HCEC 1CT (cell line): ENCODE data around the gene WNT9A.
"Not testable (repeated sequence)": the region's sequence is repeated elsewhere in the genome, so short reads cannot be mapped to it uniquely, and the experiment has no call there.

ENCODE experiments used
- DNase-seq: peaks from one replicate; pipeline ENCODE4 v3.0.0-alpha.2; 2017

WNT9A gene

DNA sequence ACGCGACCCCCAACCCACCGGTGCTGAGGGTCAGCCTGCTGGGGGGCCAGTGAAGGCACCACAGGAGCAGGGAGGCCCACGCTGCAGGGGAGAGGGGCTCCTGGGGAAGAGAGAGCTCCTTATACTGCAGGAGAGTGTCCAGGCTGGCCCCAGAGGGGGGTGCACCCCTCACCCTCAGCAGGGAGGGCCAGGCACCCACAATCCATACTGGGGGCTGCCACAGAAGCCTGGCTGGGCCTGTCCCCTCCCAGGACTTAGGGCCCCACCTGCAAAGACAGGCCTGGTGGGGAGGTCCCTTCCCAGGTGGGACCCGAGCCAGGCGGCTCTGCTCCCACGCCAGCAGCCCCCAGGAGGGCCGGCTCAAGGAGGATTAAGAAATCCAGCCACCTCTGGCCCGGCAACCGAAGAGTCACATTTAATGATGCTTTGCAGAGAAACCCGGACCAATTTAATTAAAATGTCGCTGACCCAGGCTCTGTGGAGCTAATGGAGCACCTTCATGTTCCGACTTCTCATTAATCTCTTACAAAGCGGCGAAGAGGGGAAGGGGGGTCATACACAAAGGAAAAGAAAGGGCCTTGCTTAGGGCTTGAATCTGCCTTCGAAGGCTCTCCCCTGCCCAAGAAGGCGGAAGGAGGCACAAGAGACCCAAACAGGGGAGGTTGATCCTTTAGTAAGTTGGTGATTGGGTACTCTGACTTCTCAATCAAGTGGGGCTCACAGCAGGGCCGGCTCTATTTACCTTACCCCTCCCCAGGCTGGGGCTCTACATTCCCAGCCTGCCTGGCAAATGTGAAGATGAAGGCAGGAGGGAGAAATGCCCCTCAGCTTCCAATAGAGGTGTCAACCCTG lies 25.0 kb downstream of the WNT9A start:
- no peak for DNase-seq

DNA sequence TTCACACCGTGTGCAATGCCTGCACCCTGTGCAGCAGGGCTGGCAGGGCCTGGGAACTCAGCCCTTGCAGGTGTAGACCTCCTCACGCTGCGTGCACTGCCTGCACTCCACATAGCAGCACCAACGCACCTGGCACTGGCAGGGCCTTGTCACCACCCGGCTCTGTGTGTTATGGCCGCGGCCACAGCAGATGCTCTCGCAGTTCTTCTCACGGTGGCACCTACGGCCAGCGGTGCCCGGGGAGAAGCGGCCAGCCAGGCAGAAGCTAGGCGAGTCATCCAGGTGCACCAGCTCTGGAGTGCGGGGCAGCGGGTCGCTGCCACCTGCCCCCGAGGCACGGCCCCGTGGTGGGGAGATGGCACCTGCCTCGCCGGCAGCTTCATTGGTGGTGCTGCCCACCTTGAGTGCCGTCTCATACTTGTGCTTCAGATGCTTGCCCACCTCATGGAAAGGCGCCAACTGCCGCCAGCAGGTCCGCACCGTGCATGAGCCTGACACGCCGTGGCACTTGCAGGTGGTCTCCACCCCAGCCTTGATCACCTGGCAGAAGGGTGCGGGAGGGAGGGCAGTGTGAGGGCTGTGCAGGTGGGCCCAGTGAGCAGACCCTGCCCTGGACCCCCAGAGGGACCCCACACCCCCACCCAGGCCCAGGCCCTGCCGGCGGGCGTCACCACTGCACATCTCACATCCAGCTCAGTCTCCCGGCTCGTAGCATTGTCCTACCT lies 26.1 kb downstream of the WNT9A start:
- no peak for DNase-seq

DNA sequence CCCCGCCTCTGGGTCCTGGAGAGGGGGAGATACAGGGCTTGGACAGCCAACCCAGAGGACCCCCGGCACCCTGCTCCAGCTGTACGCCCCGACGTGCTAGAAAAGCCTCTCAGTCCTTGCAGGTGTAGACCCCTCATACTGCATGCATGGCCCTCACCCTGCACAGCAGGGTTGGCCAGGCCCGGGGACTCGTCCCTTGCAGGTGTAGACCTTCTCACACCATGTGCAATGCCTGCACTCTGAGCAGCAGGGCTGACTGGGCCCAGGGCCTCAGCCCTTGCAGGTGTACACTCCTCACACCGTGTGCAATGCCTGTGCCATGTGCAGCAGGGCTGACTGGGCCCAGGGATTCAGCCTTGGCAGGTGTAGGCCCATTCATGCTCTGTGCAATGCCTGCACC lies 26.8 kb downstream of the WNT9A start:
- no peak for DNase-seq

DNA sequence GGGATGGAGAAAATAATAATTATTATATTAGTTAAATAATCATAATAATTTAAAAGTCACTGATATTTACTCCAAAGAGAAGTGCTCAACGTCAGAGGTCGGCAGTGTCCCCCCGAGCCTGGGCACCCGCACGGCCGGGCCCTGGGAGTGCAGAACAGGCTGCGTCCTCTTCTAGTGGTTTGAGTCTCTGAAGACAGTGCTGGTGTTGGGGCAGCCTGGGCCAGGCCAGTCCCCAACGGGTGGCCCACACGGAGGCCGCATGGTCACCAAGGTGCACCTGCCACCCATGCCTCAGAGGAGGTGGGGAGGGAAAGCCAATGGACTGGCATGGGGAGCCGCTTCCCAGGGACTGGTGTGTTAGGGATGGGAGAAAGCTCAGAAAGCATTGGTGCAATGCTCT lies 27.3 kb downstream of the WNT9A start:
- no peak for DNase-seq

GRCh38 chr1:227919906-227920305 lies 27.8 kb downstream of the WNT9A start:
- no peak for DNase-seq

DNA sequence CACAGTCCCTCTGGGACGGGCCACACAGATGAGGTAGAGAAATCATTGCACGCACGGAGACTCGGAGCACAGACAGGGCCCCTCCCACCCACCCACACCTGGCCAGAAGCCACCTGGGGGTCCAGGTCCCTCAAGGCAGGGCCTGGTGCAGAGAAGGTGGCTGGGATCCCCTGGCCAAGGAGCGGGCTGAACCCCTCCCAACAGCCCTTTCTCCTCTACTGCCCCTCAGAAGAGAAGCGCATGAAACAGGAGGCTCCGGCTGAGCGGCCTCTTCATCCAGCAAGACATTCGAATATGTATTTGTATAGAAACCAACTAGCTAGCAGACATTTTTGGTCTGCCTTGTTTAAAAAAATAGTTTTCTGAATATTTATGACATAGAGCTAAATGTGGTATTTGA lies 29.0 kb downstream of the WNT9A start:
- no peak for DNase-seq

- no peak for DNase-seq
Measured at GRCh38 chr1:227918083-227918700, 29.5 kb downstream of the WNT9A start.

GRCh38 chr1:227917081-227917950 lies 30.4 kb downstream of the WNT9A start:
- no peak for DNase-seq

GRCh38 chr1:227916655-227917054 lies 31.1 kb downstream of the WNT9A start:
- DNase-seq, result no peak

DNA sequence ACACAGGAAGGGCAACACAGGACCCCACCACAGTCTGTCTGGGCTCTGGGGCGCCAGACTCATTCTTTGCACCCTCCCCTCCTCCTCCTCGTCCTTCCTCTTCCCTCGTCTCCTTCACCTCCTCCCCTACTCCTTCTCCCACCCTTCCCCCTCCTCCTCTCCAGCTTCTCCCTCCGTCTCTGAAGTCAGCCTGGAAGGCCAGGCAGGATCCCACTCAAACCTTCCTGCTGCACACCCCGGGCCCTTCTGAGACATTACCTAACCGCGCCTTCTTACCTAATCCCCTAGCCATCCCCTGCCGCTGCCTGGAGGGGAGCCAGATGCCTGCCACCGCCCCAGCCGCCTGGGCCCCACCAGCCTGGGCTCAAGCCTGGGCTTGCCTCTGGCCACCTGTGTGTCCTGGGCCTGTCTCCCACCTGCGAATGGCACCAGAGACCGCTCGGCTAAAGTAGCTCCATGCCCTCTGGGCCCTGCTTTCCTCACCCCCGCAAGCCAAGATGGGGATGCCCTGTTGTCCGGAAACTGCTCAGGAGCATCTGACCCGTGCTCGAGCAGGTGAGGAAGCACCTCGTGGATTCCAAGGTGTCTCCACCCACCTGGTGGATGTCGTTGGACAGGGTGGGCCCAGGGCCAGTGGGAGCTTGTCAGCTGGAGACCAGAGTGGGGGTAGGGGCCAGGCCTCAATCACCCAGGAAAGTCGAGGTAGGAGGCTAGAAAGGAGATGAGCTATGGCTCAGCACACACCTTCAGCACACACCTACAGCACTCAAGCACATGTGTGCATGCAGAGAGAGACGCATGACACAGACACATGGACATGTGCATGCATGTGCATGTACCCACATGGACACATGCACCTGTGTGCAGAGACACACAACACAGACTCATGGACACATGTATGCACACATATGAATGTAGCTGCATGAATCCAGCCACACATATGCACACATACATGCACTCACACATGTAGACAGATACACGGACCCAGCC lies 31.9 kb downstream of the WNT9A start:
- no peak for DNase-seq

GRCh38 chr1:227914801-227915563 lies 32.8 kb downstream of the WNT9A start:
- no peak for DNase-seq

DNA sequence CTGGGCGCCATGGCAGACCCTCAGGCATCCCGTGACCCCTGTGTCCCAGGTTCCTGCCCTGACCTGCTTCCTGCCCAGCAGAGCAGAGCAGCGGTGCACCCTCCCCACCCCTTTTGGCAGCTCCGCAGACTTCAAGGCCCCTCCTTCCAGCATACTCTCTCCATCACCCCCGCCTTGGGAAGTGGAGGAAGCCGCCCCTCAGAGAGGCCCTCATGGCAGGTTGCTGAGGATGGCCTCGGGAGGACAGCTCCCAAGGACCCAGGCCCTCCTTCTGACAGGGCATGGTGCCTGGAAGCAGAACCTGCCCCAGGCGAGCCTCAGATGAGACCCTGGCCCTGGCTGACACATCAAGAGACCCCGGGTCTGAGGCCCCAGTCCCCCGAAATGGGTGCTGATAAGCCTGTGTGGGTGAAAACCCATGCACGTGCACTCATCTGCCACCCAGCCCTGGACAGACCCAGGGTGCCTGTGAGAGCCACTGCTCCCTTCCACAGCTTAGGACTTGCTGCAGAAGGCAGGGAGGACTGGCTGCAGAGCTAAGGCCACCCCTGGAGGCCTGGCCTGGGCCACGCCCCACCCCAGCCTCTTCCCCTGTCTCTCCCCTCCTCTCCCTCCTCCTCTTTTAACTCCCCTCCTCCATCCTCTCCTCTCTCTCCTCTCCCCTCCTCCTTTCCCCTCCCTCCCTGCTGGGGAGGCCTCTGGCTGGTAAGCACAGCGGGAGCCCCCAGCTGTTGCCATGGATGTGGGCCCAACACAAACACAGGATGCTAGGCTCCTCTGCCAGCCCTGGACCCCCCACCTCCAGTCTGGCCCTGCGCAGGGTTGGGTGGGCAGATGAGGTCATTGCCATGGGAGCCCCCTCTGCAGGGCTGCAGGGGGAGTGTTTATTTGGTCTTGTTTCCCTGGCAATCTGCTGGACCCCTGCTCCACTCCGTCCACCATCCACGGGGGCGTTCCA lies 33.7 kb downstream of the WNT9A start:
- no peak for DNase-seq

- DNase-seq, result no peak
Measured at GRCh38 chr1:227913396-227913763, 34.4 kb downstream of the WNT9A start.

DNA sequence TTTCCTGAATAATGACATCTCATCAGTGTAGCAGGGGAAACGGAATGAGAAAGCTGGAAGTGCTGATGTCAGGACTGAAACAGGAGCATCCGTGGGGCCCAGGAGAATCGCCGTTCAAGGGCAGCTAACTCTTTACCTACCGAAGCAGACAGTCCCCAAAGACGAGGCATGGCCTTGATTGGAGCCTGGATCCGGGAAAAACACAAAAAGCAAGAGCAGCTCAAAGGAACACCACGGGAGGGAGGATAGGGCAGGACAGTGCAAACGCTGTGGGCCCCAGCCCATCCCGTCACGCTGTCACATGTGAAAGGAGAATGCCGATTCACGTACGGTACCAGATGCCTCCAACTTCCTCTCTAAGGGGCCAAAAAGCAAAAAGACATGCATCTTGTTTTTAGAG lies 34.9 kb downstream of the WNT9A start:
- no peak for DNase-seq

DNA sequence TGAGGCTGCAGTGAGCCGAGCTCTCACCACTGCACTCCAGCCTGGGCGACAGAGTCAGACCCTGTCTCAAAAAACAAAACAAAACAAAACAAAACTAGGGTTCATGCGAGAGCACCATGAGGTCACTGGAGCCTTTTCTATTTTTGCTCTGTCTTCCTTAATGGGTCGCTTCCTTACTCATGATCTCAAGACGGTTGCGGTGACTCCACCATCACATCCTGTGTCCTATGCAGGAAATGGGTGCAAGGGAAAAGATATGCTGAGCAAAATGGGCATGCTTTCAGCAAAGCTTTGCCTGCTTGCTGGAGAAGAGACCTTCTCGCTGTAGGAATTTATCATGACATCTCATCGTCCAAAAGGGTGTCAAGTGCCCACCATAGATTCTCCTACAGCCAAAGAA lies 36.4 kb downstream of the WNT9A start:
- no peak for DNase-seq

GRCh38 chr1:227910511-227911153 lies 37.1 kb downstream of the WNT9A start:
- no peak for DNase-seq

GRCh38 chr1:227909923-227910328 lies 37.8 kb downstream of the WNT9A start:
- not testable (repeated sequence) for DNase-seq

- DNase-seq, result no peak
Measured at GRCh38 chr1:227909188-227909587, 38.5 kb downstream of the WNT9A start.

DNA sequence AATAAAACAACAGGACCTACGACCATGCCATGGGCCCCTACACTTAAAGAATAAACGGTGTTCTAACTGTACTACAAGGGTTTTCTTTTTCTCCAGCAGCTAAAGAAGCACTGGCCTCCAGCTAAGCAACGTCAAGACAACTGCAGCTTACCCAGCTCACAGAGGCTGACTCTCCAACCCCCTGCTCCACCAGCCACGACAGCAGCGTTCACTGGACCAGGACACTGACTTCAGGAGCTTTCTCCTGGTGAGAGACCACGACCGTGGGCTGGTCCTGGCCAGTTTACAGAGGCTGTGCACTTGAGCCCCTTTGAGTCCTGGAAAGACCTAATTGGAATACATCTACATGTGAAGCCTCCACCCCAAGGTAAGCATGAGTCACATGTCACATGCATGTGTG lies 39.4 kb downstream of the WNT9A start:
- DNase-seq, result no peak
